Right atrium auricular region (tissue), 2 donors: ENCODE data around the gene NLE1. TPM values are rescaled to one million over a fixed set of nuclear protein-coding genes. Genes with fewer than 3 reads are reported as not detected.
A peak's percentile ranks its signal among the peaks of the same experiment; 100 is the strongest.

Experiments
- DNase-seq: peaks from one replicate; pipeline ENCODE4 v3.0.0-alpha.2; 2019; ENCODE audit warnings: low spot score
- H3K27ac ChIP-seq, 2 donors: fragments of 200-600 bp; sonication (generic); 1 replicate in 1 of 2; 2 replicates in 1 of 2; pipeline ENCODE4 v1.5.1; 2016 to 2019
- H3K27me3 ChIP-seq, 2 donors: fragments of 200-600 bp; sonication (generic); one replicate each; pipeline versions ENCODE4 v1.5.1 to v1.6.0; 2017 to 2019
- H3K36me3 ChIP-seq: fragments of 200-600 bp; sonication (generic); one replicate; pipeline ENCODE4 v1.5.1; 2016
- H3K4me1 ChIP-seq, 2 donors: fragments of 200-600 bp; sonication (generic); one replicate each; pipeline versions ENCODE4 v1.5.1 to v1.6.0; 2017 to 2019
- H3K4me3 ChIP-seq, 2 donors: fragments of 200-600 bp; sonication (generic); 1 replicate in 1 of 2; 2 replicates in 1 of 2; pipeline ENCODE4 v1.5.1; 2017 to 2019; ENCODE audit warnings: mild to moderate bottlenecking in 1 of 2, moderate library complexity in 1 of 2
- H3K9me3 ChIP-seq, 2 donors: fragments of 200-600 bp; sonication (generic); one replicate each; pipeline ENCODE4 v1.5.1; 2019
- total RNA-seq, 2 donors: library from RNA; depleted of rRNA; stranded (reverse); fragments of >200 nt; gene quantifications; one replicate each; pipeline ENCODE4 v1.1.0, GENCODE V29; 2016
- TF ChIP-seq, protein P1 (sequence below), 2 donors: fragments of 200-600 bp; sonication (generic); IDR thresholded peaks; one replicate each; pipeline ENCODE4 v1.5.1; 2019; ENCODE audit warnings: antibody characterized with exemption in 2 of 2

NLE1 gene
- total RNA-seq, 2 donors from 2014 or later: 3.6 to 8.2 TPM

DNA sequence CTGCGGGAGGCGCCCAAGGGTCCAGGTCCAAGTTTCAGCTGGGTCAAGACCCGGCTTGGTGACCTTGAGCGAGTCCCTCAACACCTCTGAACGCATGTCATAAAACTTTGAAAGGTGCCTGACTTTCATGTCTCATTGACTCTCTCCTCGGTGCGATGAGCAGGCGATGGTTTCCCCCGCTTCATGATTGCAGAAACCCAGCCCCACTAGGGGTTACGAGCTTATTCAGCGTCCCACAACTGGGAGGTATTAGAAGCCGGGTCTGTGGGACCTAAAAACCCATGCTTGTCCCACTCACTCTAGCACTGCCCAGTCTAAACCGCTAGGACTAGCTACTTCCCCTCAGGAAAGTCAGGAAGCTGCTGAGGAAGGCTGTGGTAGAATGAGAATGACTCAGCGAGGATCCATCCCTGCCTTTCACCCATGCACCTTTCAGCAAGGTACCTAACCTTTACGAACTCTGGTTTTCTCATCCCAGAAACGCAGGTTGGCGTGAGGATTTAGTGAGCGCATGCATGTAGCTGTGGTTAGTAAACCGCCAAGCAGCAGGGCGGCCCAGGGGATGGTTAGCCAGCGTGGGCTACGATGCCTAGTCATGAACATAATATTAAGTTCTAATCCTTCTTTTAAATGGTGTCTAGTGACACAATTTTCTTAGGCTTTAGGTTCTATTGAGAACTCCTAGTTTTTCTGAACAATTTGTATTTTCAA lies 52.4 kb downstream of the NLE1 start:
- TF ChIP-seq, protein P1, sequence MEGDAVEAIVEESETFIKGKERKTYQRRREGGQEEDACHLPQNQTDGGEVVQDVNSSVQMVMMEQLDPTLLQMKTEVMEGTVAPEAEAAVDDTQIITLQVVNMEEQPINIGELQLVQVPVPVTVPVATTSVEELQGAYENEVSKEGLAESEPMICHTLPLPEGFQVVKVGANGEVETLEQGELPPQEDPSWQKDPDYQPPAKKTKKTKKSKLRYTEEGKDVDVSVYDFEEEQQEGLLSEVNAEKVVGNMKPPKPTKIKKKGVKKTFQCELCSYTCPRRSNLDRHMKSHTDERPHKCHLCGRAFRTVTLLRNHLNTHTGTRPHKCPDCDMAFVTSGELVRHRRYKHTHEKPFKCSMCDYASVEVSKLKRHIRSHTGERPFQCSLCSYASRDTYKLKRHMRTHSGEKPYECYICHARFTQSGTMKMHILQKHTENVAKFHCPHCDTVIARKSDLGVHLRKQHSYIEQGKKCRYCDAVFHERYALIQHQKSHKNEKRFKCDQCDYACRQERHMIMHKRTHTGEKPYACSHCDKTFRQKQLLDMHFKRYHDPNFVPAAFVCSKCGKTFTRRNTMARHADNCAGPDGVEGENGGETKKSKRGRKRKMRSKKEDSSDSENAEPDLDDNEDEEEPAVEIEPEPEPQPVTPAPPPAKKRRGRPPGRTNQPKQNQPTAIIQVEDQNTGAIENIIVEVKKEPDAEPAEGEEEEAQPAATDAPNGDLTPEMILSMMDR (IDR thresholded peaks at IDR 0.05): peak in 1 of 2 donors; percentile 38
- Histone ChIP-seq H3K36me3 (no peaks in the 10 kb centered on the region), H3K27me3 (no peaks in the 10 kb centered on the region), H3K27ac (peak overlapping the region; percentile 52 to 93), H3K9me3 (no peaks in the 10 kb centered on the region), H3K4me3 (peak overlapping the region; percentile 17 to 98), H3K4me1 (peaks cover 0 to 13% of the 10 kb centered on the region in 2 donors)
- DNase-seq: no peak

DNA sequence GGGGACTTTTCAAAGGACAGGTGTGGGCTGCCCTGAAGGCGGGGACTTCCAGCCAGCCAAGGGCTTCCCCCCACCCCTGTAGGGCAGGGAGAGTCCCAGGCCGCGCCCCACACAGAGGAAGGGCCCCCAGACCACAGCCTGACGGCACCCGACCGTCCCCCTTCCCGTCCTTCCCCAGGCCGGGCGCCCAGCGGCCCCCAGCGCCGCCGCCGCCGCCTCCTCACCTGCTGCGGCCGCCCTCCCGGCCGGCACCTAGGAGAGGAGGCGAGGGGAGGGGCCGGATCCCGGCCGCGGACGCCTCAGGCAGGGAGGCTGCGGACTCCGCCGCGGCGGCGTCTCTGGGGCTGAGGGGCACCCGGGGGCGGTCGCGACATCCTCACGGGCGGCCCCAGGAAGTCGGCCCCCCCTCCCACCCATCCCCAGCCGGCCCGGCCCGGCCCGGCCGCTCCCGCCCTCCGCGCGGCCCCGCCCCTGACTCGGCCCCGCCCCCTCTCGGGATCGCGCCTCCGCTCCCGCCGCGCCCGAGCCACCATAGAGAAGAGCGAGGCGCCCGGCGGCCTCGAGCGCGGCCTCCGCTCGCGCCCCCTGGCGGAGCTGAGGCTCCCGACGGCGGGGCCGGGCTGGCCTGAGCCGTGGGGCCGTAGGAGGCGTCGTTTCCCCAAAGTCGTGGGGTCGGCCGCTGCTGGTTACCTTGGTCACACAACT lies 53.1 kb downstream of the NLE1 start:
- H3K4me3 ChIP-seq: peak overlapping the region; percentile 77 to 98
- peak; percentile 87 for DNase-seq
- no peaks in the 10 kb centered on the region for H3K9me3 ChIP-seq
- no peaks in the 10 kb centered on the region for H3K27me3 ChIP-seq
- H3K36me3 ChIP-seq: no peaks in the 10 kb centered on the region
- TF ChIP-seq, protein P1 (IDR thresholded peaks at IDR 0.05): peak; percentile 86 to 91
- H3K27ac ChIP-seq: peak overlapping the region; percentile 87 to 93
- peaks cover 0 to 13% of the 10 kb centered on the region in 2 donors for H3K4me1 ChIP-seq

DNA sequence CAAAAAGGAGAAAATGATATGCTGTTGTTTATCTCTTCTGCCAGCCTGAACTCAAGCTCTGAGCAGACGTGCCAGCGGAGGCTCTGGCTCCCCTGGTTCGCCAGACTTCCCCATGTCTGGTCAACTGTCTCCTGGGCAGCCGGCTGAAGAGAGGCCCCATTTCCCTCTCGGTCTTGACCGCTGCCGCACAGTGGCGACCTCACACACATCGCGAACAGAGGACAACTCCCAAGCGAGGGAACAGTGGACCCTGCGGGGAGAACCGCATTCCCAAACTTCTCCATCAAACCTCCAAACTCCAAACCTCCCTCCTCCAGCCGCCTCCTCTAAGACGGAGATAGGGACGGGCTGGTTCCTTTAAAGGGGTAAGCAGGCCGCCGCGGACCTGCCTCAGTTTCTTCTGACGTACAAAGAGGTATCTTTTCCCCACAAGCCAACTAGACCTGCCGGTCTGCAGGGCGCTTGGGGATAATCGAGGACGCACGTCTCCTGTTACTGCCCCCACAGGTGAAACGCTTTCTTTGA lies 53.7 kb downstream of the NLE1 start:
- H3K4me3 ChIP-seq: peak overlapping the region; percentile 77 to 98
- TF ChIP-seq, protein P1 (IDR thresholded peaks at IDR 0.05): peak in 1 of 2 donors; percentile 18
- H3K36me3 ChIP-seq: no peaks in the 10 kb centered on the region
- H3K4me1 ChIP-seq: peaks cover 0 to 13% of the 10 kb centered on the region in 2 donors
- H3K27ac ChIP-seq: peak overlapping the region; percentile 87 to 93
- no peaks in the 10 kb centered on the region for H3K9me3 ChIP-seq
- DNase-seq: peak; percentile 74
- no peaks in the 10 kb centered on the region for H3K27me3 ChIP-seq

DNA sequence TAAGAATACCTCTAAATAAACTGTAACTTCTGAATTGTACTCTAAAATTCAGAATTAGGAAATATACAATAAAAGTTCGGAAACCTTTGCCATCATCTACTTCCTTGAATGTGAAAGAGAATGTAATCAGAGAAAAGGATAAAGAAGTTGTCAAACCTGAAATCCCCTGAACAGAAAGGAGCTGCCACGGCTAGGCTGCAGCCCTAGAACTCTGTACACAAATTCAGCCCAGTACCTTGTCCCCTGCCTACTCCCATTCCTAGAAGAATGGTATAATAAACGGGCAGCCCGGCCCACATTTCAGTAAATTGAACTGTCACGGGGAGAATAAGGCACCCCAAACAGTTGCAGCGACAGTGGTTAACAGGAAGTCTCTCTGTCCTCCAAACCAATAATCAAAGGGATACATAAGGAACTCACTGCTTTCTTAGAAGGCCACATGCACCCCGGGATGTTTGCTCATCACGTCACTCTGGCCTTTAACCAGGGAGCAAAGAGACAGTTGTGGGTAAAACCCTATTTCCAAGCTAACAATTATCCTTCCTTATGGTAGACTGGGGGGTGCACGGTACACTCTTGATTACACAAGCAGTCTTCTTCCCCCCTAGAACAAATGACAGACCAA lies 54.3 kb downstream of the NLE1 start:
- peaks cover 0 to 13% of the 10 kb centered on the region in 2 donors for H3K4me1 ChIP-seq
- DNase-seq: no peak
- TF ChIP-seq, protein P1 (IDR thresholded peaks at IDR 0.05): no peak

DNA sequence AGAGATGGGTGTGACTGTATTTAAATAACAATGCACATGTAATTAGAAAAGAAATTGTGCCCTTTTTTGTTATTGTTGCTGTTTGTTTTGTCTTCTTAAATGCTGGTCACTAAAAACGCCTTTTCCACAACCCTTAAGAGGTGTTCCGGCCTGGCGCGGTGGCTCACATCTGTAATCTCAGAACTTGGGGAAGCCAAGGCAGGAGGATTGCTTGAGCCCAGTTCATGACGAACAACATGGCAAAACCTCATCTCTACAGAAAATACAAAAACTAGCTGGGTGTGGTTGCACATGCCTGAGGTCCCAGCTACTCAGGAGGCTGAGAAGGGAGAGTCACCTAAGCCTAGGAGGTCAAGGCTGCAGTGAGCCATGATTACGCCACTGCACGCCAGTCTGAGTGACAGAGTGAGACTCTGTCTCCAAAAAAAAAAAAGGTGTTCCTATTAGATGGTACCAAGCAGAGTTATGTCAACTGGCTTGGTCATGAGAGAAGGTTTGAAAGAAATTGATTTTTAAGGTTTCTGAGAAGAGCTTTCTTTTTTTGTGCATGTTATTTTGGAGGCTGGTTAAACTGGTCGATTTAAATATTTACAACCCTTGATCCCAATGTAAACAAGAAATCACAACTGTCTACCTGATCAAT lies 55.1 kb downstream of the NLE1 start:
- peaks cover 0 to 19% of the 10 kb centered on the region in 2 donors for H3K4me1 ChIP-seq
- H3K9me3 ChIP-seq: no peaks in the 10 kb centered on the region
- no peaks in the 10 kb centered on the region for H3K27me3 ChIP-seq
- H3K27ac ChIP-seq: no peak overlapping the region
- H3K36me3 ChIP-seq: no peaks in the 10 kb centered on the region
- H3K4me3 ChIP-seq: no peak overlapping the region
- TF ChIP-seq, protein P1 (IDR thresholded peaks at IDR 0.05): no peak
- no peak for DNase-seq

More for the DNA sequence above, 54.3 kb downstream of the NLE1 start:
- Histone ChIP-seq H3K27ac (peak overlapping the region; percentile 87 to 93), H3K4me3 (peak overlapping the region; percentile 77 to 98), H3K9me3 (no peaks in the 10 kb centered on the region), H3K27me3 (no peaks in the 10 kb centered on the region), H3K36me3 (no peaks in the 10 kb centered on the region)
